Activated CD8-positive, alpha-beta memory T cell treated with anti-CD3 and anti-CD28 coated beads for 1 hour (primary cell): ENCODE measurements around the gene PDPN.

Experiments
- DNase-seq, 2 donors: peaks; one replicate each; pipeline ENCODE4 v3.0.0-alpha.2; 2020; ENCODE audit warnings: low read depth in 1 of 2; ENCODE audit errors: extremely low read depth in 1 of 2

Gene PDPN

DNA sequence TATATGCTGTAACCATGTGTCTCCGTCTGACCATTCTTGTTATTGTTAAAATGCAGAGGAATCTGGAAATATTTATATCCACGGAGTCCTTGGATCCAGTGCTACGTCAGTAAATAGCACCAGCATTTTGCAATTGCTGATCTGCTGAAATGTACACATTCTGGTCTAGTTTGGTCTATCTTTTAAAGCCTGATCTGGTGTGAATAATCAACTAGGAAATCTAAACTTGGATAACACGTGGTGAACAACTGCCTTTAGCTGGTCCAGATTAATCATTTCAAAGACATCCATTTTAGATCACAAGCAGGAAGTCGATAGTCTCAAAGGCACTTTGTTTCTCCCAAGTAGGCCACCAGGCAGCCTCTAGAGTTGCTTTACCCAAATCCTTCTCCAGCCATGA, 32.6 kb downstream of the PDPN start:
- no peak for DNase-seq

DNA sequence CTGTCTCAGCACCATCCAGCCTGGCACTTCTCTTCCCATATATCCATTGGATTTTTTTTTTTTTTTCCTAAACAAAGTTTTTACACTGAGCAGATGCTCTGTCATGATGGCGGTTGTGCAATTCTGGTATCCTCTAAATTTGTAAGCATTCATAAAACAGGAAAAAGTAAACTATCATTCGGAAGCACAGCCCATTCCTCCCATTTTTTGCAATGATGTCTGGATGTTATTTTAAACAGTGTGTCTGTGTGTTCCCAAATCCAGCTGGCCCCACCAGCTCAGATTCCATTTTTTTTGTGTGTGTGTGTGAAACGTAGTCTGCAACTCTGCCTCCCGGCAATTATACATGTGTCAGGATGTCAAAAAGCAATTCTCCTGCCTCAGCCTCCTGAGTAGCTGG, 33.5 kb downstream of the PDPN start:
- DNase-seq: no peak

DNA sequence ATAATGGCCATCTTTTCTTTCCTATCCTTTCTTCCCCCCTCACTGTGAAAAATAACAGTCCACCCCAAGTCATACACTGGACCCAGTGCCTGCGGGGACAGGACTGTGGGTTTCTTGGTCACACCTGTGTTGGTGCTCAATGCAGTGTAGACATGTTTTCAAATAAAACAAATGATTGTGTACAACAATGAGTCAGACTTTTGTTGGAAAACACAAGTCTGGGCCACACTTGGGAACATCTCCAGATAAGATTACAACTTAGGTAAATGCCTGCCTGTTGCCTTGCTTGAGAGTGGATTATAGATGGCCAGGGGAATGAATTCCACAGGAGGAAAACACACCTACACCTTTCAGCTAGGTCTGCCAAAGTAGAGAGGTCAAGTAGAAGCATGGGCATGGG, 34.1 kb downstream of the PDPN start:
- no peak for DNase-seq

- no peak for DNase-seq
These were observed 34.9 kb downstream of the PDPN start for GRCh38 chr1:13618483-13618882.

DNA sequence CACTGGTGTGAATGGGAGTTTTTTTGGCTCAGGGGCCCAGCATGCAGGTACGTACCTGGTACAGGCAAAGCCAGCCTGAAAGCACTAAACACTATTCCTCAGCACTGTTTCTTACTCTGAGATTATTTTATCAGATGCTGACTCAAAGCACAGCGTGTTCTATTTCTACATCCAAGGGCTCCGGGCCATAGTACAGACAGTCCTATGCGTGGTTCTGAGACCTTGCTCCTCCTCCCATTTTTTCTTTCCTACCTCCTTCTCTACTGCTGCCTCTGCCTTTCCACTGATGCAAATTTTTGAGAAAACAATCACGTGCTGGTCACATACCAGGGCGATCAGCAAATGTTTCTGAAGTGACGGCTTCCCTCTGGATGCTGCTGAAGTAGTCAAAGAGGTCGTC, 36.3 kb downstream of the PDPN start:
- DNase-seq: no peak

DNA sequence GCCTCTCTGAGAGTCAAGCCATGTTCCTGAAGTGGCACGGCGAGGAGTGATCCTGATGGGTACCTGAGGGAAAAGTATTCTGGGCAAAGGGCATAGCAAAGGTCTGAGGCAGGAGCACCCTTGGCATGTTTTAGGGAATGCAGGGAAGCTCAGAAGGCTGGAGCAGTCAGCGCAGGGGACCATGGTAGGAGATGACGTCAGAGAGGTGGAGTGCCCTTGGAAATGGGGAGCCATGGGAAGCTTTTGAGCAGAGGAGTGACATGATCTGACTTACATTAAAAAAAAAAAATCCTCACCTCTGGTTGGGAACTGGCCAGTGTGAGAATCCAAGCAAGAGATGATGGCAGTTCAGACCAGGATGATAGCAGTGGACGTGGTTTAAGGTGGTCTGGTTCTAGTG, 37.2 kb downstream of the PDPN start:
- DNase-seq: no peak

GRCh38 chr1:13622446-13622845, 38.8 kb downstream of the PDPN start:
- no peak for DNase-seq

- DNase-seq: no peak
These were observed 39.5 kb downstream of the PDPN start for GRCh38 chr1:13623021-13623637.

- no peak for DNase-seq
These were observed 40.9 kb downstream of the PDPN start for GRCh38 chr1:13624526-13624925.

GRCh38 chr1:13627127-13627526, 43.5 kb downstream of the PDPN start:
- DNase-seq: no peak

DNA sequence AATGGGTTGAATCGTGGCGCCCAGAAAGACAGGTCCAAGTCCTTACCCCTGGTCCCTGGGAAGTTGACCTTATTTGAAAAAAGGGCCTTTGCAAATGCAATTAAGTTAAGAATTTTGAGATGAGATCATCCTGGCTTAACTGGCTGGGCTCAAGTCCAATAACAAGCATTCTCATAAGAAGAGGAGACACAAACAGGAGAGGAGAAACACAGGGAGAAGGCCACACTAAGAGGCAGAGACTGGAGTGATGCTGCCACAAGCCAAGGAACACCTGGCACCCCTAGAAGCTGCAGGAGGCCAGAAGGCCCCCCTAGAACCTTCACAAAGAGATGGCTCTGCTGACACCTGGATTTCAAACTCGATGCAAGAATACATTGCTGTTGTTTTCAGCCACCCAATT, 44.6 kb downstream of the PDPN start:
- DNase-seq: no peak

DNA sequence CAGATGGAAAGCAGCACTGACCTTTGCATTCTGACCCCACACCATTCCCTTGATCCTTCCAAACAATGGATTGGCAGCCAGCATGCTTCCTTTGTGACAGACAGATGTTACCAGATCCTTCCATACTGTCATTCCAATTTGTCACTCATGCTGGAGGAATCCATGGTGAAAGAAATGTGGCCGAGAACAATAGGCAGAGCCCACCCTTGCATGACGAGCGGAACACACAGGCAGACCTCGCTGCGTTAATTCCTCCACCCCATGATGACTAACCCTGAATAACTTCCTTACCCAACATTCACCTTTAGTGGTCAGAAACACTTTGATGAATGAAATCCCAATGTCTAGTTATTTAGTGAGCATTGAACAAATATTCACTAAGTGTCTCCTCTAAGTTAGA, 45.1 kb downstream of the PDPN start:
- DNase-seq: no peak

DNA sequence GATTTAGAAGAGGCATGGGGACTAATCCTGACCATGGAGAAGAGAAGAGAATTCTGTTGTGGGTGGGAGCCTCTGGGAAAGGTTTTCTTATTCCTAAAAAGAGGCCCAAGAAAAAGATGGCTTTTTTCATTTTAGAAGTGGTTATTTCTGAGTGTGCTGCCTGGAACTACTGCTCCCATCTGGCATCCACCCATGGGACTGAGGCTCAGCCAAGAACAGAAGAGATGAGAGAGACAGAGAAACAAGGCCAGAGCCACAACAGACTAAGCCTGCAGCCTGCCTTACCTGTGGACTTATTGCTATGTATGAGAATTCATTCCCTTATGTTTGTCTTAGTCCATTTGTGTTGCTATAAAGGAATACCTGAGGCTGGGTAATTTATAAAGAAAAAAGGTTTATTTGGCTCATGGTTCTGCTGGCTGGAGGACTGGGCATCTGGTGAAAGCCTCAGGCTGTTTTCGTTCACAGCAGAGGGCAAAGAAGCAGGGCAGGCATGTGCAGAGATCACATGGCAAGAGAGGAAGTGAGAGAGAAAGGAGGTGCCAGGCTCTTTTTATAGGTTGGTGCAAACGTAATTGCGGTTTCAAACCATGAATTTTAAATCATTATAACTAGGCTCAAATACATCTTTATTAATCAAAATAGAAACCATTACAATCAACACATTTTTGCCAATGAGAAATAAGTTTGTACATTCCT, 58.8 kb downstream of the PDPN start:
- DNase-seq: no peak

DNA sequence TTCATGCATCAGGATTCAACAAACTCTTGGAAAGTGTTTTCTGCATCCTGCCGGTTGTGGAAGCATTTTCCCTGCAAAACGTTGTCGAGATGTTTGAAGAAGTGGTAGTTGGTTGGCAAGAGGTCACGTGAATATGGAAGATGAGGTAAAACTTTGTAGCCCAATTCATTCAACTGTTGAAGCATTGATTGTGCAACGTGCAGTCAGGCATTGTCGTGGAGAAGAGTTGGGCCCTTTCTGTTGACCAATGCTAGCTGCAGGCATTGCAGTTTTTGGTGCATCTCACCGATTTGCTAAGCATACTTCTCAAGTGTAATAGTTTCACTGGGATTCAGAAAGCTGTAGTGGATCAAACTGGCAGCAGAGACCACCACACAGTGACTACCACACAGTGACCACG, 59.4 kb downstream of the PDPN start:
- no peak for DNase-seq

DNA sequence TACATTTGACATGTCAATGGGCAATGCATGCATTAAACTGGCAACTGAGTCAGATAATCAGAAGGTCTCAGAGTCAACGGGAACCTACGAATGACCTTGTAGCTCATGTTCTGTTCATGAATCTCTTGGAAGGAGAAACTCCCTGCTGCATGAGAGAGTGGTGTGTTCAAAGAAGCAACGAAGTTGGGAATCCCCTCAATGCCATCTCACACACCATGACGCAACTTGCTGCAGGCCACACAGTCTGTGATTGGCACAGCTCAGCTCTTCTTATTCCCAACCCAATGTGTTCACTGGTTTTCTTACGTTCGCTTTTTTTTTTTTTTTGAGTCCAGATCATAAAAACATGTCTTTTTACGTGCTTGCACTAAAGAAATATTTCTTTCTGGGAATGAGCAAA, 62.9 kb downstream of the PDPN start:
- DNase-seq: no peak

DNA sequence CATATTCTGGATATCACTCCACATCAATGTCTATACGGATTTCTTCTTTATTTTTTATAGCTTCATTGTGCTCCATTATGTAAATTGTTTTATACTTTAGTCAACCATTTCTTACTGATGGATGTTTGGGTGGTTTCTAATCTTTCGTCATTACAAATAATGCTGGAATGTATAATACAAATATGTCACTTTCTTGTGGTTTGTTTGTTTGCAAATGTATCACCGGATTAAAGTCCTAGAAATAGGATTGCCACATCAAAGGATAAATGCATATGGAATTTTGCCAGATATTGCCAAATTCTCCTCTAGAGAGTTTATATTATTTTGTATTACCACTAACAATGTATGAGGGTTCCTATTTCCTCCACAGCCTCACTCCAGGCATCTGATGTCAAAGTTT, 67.6 kb downstream of the PDPN start:
- DNase-seq: no peak

DNA sequence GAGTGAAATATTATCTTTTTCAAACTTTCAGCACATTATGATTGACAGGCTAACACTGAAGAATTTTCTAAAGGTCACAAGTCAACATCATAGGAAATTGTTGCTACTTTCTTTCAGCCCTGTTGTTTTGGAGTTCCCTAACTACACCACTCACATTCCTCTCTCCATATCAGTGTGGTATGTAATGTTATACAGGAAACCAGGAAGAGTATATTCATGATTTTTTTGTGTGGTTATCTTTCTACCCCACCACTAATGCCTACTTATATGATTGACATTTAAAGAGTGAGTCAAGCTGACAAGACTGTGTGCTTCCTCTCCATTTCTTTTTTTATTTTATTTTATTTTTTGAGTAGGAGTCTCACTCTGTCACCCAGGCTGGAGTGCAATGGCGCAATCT, 68.6 kb downstream of the PDPN start:
- no peak for DNase-seq

GRCh38 chr1:13661539-13661938, 77.9 kb downstream of the PDPN start:
- no peak for DNase-seq

- DNase-seq: no peak
These were observed 78.9 kb downstream of the PDPN start for GRCh38 chr1:13662493-13662892.

DNA sequence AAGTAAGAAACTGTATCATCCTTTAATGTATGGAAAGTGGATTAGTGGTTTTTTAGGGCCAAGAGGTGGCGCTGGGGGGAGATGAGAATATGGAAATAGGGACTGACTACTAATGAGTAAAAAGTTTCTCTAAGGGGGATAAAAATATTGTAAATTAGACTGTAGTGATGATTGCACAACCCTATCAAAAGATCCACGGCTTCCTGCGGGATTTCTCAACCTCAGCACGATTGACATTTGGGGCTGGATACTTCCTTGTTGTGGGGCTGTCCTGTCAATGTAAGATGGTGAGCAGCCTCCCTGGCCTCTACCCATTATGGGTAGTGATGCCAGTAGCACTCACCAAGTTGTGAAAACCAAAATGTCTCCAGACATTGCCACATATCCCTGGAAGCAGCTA, 80.3 kb downstream of the PDPN start:
- DNase-seq: no peak

GRCh38 chr1:13664451-13664850, 80.8 kb downstream of the PDPN start:
- no peak for DNase-seq

GRCh38 chr1:13666317-13666716, 82.7 kb downstream of the PDPN start:
- DNase-seq: no peak
